H9 (cell line): Measurements from ENCODE around the gene TEX35. TPM values are rescaled to one million over a fixed set of nuclear protein-coding genes. Genes with fewer than 3 reads are reported as not detected.

Experiments used
- DNase-seq: peaks from one replicate; pipeline ENCODE4 v3.0.0-alpha.2; 2017
- H2AFZ ChIP-seq: one replicate; pipeline ENCODE4 v1.6.1; 2013; ENCODE audit warnings: mild to moderate bottlenecking, low read length, control low read depth, moderate library complexity
- H2AK5ac ChIP-seq: 2 replicates; pipeline ENCODE4 v1.6.1; 2013; ENCODE audit warnings: low read length, control low read depth, mixed read lengths; ENCODE audit not compliant: insufficient read length
- H2BK120ac ChIP-seq: one replicate; pipeline ENCODE4 v1.6.1; 2013; ENCODE audit warnings: low read depth, mild to moderate bottlenecking, low read length, control low read depth, inconsistent platforms; ENCODE audit not compliant: poor library complexity, severe bottlenecking
- H2BK12ac ChIP-seq: 2 replicates; pipeline ENCODE4 v1.6.1; 2013; ENCODE audit warnings: low read length, control low read depth, mixed read lengths, low read depth; ENCODE audit not compliant: insufficient read length
- H2BK15ac ChIP-seq: 2 replicates; pipeline ENCODE4 v1.6.1; 2013; ENCODE audit warnings: low read depth, low read length, control low read depth
- H2BK20ac ChIP-seq: one replicate; pipeline ENCODE4 v1.6.1; 2013; ENCODE audit warnings: low read depth, mild to moderate bottlenecking, low read length, control low read depth, inconsistent platforms; ENCODE audit not compliant: poor library complexity, severe bottlenecking
- H2BK5ac ChIP-seq: 2 replicates; pipeline ENCODE4 v1.6.1; 2013; ENCODE audit warnings: low read length, control low read depth, mixed read lengths; ENCODE audit not compliant: insufficient read length
- H3K14ac ChIP-seq: 2 replicates; pipeline ENCODE4 v1.6.1; 2013; ENCODE audit warnings: low read length, control low read depth; ENCODE audit not compliant: insufficient read depth
- H3K18ac ChIP-seq: 2 replicates; pipeline ENCODE4 v1.6.1; 2013; ENCODE audit warnings: low read depth, mild to moderate bottlenecking, mixed read lengths, low read length, control low read depth; ENCODE audit not compliant: insufficient read length
- H3K23ac ChIP-seq: 2 replicates; pipeline ENCODE4 v1.6.1; 2013; ENCODE audit warnings: low read length, control low read depth, mixed read lengths, low read depth; ENCODE audit not compliant: insufficient read length
- H3K23me2 ChIP-seq: 2 replicates; pipeline ENCODE4 v1.6.1; 2013; ENCODE audit warnings: low read depth, mild to moderate bottlenecking, mixed read lengths, low read length, control low read depth; ENCODE audit not compliant: insufficient read length, poor library complexity, severe bottlenecking
- H3K27ac ChIP-seq: 2 replicates; pipeline ENCODE4 v1.5.1; 2013; ENCODE audit warnings: low read length, control low read depth, mixed read lengths, low read depth; ENCODE audit not compliant: insufficient read length
- H3K27me3 ChIP-seq: 2 replicates; pipeline ENCODE4 v1.6.1; 2013; ENCODE audit warnings: low read length, control low read depth, inconsistent platforms; ENCODE audit not compliant: insufficient read depth
- H3K4ac ChIP-seq: 2 replicates; pipeline ENCODE4 v1.6.1; 2013; ENCODE audit warnings: low read depth, mild to moderate bottlenecking, control low read depth, inconsistent platforms, low read length, moderate library complexity
- H3K4me1 ChIP-seq: 2 replicates; pipeline ENCODE4 v1.6.1; 2013; ENCODE audit warnings: low read length, control low read depth, inconsistent platforms; ENCODE audit not compliant: insufficient read depth
- H3K4me2 ChIP-seq: 2 replicates; pipeline ENCODE4 v1.6.1; 2013; ENCODE audit warnings: low read length, control low read depth, mixed read lengths; ENCODE audit not compliant: insufficient read length, insufficient read depth
- H3K56ac ChIP-seq: 2 replicates; pipeline ENCODE4 v1.6.1; 2013; ENCODE audit warnings: low read depth, mild to moderate bottlenecking, mixed read lengths, low read length, control low read depth; ENCODE audit not compliant: insufficient read length
- H3K79me1 ChIP-seq: 2 replicates; pipeline ENCODE4 v1.6.1; 2013; ENCODE audit warnings: low read depth, mild to moderate bottlenecking, moderate library complexity, low read length, control low read depth, inconsistent platforms; ENCODE audit not compliant: insufficient read depth, poor library complexity, severe bottlenecking
- H3K79me2 ChIP-seq: 2 replicates; pipeline ENCODE4 v1.6.1; 2013; ENCODE audit warnings: low read length, control low read depth, inconsistent platforms; ENCODE audit not compliant: insufficient read depth
- H3K9ac ChIP-seq: 2 replicates; pipeline ENCODE4 v1.6.1; 2013; ENCODE audit warnings: low read length, control low read depth, mixed read lengths; ENCODE audit not compliant: insufficient read length; ENCODE audit errors: extremely low read depth
- H3K9me3 ChIP-seq: one replicate; pipeline ENCODE4 v1.6.1; 2013; ENCODE audit warnings: low read depth, low read length, inconsistent platforms; ENCODE audit not compliant: control insufficient read depth
- H3T11ph ChIP-seq: one replicate; pipeline ENCODE4 v1.6.1; 2013; ENCODE audit warnings: mild to moderate bottlenecking, low read length, control low read depth, inconsistent platforms
- H4K20me1 ChIP-seq: one replicate; pipeline ENCODE4 v1.6.1; 2013; ENCODE audit not compliant: control insufficient read depth, insufficient read length, insufficient read depth
- H4K5ac ChIP-seq: 2 replicates; pipeline ENCODE4 v1.6.1; 2013; ENCODE audit warnings: low read depth, mild to moderate bottlenecking, mixed read lengths, low read length, control low read depth; ENCODE audit not compliant: insufficient read length
- H4K8ac ChIP-seq: replicated peaks from 2 replicates; pipeline ENCODE4 v1.6.1; 2013; ENCODE audit warnings: low read length, control low read depth, mixed read lengths, low read depth; ENCODE audit not compliant: insufficient read length
- H4K91ac ChIP-seq: 2 replicates; pipeline ENCODE4 v1.6.1; 2013; ENCODE audit warnings: low read depth, mild to moderate bottlenecking, moderate library complexity, mixed read lengths, low read length, control low read depth; ENCODE audit not compliant: insufficient read length
- H3K27ac Mint-ChIP-seq, 3 experiments: 2 replicates in 2 of 3; 3 replicates in 1 of 3; pipeline ENCODE4 v1.8.0; 2020 to 2021; ENCODE audit warnings: mixed read lengths in 3 of 3, mild to moderate bottlenecking in 1 of 3, moderate library complexity in 1 of 3
- H3K27me3 Mint-ChIP-seq: 2 replicates; pipeline ENCODE4 v1.8.0; 2021; ENCODE audit warnings: low read depth, mild to moderate bottlenecking, moderate library complexity, mixed read lengths
- H3K36me3 Mint-ChIP-seq, 3 experiments: 2 replicates in 2 of 3; 3 replicates in 1 of 3; pipeline ENCODE4 v1.8.0; 2020 to 2021; ENCODE audit warnings: low read depth in 3 of 3, mixed read lengths in 3 of 3; ENCODE audit not compliant: insufficient read depth in 1 of 3
- H3K4me1 Mint-ChIP-seq, 2 experiments: 2 replicates each; pipeline ENCODE4 v1.8.0; 2020; ENCODE audit warnings: mixed read lengths in 2 of 2
- H3K4me3 Mint-ChIP-seq, 2 experiments: 2 replicates in 1 of 2; 3 replicates in 1 of 2; pipeline ENCODE4 v1.8.0; 2020 to 2021; ENCODE audit warnings: mild to moderate bottlenecking in 2 of 2, mixed read lengths in 2 of 2, moderate library complexity in 1 of 2
- H3K9me3 Mint-ChIP-seq, 2 experiments: 2 replicates in 1 of 2; 3 replicates in 1 of 2; pipeline ENCODE4 v1.8.0; 2020; ENCODE audit warnings: mild to moderate bottlenecking in 2 of 2, mixed read lengths in 2 of 2, moderate library complexity in 1 of 2
- CTCF ChIP-seq: fragments of 200-600 bp; sonication (generic); conservative IDR thresholded peaks from 3 replicates; pipeline ENCODE4 v1.8.0; 2021; ENCODE audit warnings: antibody characterized with exemption, mild to moderate bottlenecking
- WGBS: extraction: QIAGEN DNeasy Blood & Tissue Kit; methylation state at CpG from one replicate; pipeline ENCODE4 v1.1.7; 2013; ENCODE audit warnings: missing lambda C conversion rate, low lambda C conversion rate, mixed read lengths; ENCODE audit not compliant: insufficient read length; ENCODE audit errors: extremely low coverage; 5-methylcytosine and 5-hydroxymethylcytosine counted together
- total RNA-seq: library from RNA; stranded (reverse); gene quantifications from 2 replicates; pipeline ENCODE4 v1.2.1, GENCODE V29; 2021

The TEX35 gene
- total RNA-seq, 1 experiment from 2014 or later: not detected

GRCh38 chr1:178536329-178536728, 23.4 kb downstream of the TEX35 start:
- no peak overlapping the region for H3K4me3 Mint-ChIP-seq
- no peaks in the 10 kb centered on the region for H3K36me3 Mint-ChIP-seq
- Histone ChIP-seq H3K18ac (no peak overlapping the region), H3K23ac (no peak overlapping the region), H4K20me1 (no peaks in the 10 kb centered on the region), H2AK5ac (no peak overlapping the region), H2BK5ac (no peak overlapping the region), H4K91ac (no peak overlapping the region), H2BK15ac (no peak overlapping the region), H2BK12ac (no peak overlapping the region), H3K4me2 (no peak overlapping the region), H3K79me2 (no peaks in the 10 kb centered on the region), H3K27me3 (no peaks in the 10 kb centered on the region), H4K5ac (no peak overlapping the region), H2BK20ac (no peak overlapping the region), H3K14ac (no peak overlapping the region), H3K9me3 (no peaks in the 10 kb centered on the region), H3K56ac (no peak overlapping the region), H3K4me1 (no peaks in the 10 kb centered on the region), H3T11ph (no peak overlapping the region), H3K9ac (no peak overlapping the region), H4K8ac (no peak overlapping the region), H2BK120ac (no peak overlapping the region), H3K27ac (no peak overlapping the region), H3K4ac (no peak overlapping the region), H3K23me2 (no peaks in the 10 kb centered on the region), H2AFZ (no peak overlapping the region), H3K79me1 (no peaks in the 10 kb centered on the region)
- no peaks in the 10 kb centered on the region for H3K9me3 Mint-ChIP-seq
- H3K4me1 Mint-ChIP-seq: peaks cover 0 to 5% of the 10 kb centered on the region in 2 experiments; a peak in 2 of 4 replicates
- H3K27me3 Mint-ChIP-seq: no peaks in the 10 kb centered on the region; the same call in 1 of the 2 replicates
- no peak for DNase-seq
- no CpG with 5 or more reads among the region's 5 CpGs for WGBS
- TF ChIP-seq CTCF: no peak
- no peak overlapping the region for H3K27ac Mint-ChIP-seq
